ENCODE measurements around the gene PPP1R1A.

DNA sequence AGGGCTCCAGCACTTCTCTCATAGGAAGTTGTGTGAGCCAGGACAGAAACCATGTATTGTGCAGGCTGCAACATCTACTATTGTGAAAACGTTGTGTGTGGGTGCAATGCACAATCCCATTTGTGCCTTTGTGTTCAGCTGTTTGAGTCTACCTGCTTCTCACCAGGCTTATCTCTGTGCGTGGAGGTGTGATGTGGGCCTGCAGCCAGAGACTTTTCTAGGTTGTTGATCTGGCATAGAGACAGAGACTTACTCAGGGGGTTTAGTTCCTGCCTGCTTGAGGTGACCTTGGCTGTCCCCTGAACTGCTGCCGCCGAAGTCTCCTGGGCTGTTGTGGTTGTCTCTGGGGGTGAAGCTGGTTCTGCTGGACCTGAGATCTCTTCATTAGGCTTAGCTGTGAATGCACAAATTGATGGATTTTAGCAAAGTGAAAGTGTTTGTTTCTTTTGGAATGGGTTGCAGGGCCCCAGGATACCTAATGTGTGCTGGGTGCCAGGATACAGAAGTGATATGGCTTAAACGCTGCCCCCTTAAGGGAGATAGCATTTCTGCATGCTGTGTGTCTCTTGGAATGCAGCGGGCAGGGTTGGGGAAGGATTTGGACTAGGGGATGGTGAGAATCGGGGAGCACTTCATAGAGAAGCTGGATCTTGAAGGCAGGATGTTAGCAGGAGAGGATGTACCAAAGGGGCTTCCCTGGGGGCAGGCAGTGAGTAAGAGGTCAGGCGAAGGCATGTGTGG, 43.7 kb upstream of the PPP1R1A start:
- TF ChIP-seq, protein P1, sequence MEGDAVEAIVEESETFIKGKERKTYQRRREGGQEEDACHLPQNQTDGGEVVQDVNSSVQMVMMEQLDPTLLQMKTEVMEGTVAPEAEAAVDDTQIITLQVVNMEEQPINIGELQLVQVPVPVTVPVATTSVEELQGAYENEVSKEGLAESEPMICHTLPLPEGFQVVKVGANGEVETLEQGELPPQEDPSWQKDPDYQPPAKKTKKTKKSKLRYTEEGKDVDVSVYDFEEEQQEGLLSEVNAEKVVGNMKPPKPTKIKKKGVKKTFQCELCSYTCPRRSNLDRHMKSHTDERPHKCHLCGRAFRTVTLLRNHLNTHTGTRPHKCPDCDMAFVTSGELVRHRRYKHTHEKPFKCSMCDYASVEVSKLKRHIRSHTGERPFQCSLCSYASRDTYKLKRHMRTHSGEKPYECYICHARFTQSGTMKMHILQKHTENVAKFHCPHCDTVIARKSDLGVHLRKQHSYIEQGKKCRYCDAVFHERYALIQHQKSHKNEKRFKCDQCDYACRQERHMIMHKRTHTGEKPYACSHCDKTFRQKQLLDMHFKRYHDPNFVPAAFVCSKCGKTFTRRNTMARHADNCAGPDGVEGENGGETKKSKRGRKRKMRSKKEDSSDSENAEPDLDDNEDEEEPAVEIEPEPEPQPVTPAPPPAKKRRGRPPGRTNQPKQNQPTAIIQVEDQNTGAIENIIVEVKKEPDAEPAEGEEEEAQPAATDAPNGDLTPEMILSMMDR (conservative IDR thresholded peaks at IDR 0.05; ENCODE audit: low read depth, low read length), result peak; percentile 33; the same call in 1 of the 2 replicates
- no peak for TF ChIP-seq EZH2 (IDR thresholded peaks at IDR 0.05; ENCODE audit: low read length, unreplicated experiment)
